Femur (tissue), 1 donor: Measurements from ENCODE around the gene PRR14L.
A peak's percentile ranks its signal among the peaks of the same experiment; 100 is the strongest.
"Not testable (repeated sequence)": the region's sequence is repeated elsewhere in the genome, so short reads cannot be mapped to it uniquely, and the experiment has no call there.

Experiments used
- DNase-seq: peaks from one replicate; pipeline ENCODE4 v3.0.0-alpha.2; 2017

PRR14L gene

GRCh38 chr22:31749636-31750364, at the start of gene PRR14L:
PRR14L (minus strand) TSS chr22:31750132; CDS start chr22:31738860, 11,272 bp downstream.
- peak; percentile 99 for DNase-seq

DNA sequence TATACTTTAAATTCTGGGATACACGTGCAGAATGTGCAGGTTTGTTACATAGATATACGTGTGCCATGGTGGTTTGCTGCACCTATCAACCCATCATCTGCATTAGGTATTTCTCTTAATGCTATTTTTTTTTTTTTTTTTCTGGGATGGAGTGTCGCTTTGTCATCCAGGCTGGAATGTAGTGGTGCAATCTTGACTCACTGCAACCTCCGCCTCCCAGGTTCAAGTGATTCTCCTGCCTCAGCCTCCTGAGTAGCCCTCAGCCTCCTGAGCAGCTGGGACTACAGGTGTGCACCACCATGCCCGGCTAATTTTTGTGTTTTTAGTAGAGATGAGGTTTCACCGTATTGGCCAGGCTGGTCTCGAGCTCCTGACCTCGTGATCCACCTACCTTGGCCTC, 49.4 kb upstream of the PRR14L start:
- DNase-seq: not testable (repeated sequence)

GRCh38 chr22:31790240-31790639, 40.3 kb upstream of the PRR14L start:
- DNase-seq: no peak

- no peak for DNase-seq
These were observed 39.9 kb upstream of the PRR14L start for GRCh38 chr22:31789803-31790202.

DNA sequence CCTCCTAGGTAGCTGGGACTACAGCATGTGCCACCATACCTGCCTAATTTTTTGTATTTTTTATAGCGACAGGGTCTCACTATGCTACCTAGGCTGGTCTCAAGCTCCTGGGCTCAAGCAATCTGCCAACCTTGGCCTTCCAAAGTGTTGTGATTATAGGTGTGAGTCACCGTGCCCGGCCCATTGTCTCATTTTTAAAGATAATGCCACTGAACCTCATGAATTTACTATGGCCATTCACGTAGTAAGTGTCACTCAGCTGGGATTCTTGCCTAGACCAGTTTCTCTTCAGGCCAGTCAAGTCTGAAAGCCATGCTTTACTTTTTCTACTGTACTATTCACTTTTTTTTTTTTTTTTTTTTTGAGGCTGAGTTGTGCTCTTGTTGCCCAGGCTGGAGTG, 26.3 kb upstream of the PRR14L start:
- no peak for DNase-seq

GRCh38 chr22:31773416-31773815, 23.5 kb upstream of the PRR14L start:
- no peak for DNase-seq

DNA sequence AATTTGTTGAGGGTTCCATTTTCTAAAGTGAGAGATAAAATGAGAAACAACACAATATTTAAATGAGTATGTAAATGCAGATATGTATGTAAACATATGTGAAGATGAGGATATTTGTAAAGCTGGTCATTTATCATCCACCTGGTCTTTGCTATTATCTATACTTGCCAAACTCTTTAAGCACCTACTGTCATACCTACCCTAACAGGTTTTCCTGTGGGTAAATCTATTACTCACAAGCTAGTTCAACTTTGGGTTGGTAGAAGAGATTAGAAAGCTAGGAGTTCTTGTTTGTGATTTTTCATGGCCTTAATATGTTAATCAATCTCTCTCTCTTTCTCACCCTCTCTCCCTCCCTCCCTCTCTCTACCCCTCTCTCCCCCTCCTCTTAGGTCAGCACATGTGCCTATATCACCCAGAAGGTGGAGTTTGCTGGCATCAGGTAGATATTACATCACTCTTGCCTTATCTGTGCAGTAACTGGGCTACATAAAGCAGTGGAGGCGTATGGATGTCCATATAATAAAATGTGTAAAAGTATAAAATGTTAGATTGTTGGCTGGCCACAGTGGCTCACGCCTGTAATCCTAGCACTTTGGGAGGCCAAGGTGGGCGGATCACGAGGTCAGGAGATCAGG, 18.6 kb upstream of the PRR14L start:
- no peak for DNase-seq

- no peak for DNase-seq
These were observed 14.9 kb upstream of the PRR14L start for GRCh38 chr22:31764785-31765184.

DNA sequence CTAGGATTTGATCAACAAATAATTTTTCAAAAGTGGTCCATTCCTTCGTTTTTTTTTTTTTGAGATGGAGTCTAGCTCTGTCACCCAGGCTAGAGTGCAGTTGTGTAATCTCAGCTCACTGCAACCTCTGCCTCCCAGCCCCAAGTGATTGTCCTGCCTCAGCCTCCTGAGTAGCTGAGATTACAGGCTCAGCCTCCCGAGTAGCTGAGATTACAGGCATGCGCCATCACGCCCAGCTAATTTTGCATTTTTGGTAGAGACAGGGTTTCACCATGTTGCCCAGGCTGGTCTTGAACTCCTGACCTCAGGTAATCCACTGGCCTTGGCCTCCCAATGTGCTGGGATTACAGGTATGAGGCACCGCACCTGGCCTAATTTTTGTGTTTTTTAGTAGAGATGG, 8.9 kb upstream of the PRR14L start:
- DNase-seq: not testable (repeated sequence)

DNA sequence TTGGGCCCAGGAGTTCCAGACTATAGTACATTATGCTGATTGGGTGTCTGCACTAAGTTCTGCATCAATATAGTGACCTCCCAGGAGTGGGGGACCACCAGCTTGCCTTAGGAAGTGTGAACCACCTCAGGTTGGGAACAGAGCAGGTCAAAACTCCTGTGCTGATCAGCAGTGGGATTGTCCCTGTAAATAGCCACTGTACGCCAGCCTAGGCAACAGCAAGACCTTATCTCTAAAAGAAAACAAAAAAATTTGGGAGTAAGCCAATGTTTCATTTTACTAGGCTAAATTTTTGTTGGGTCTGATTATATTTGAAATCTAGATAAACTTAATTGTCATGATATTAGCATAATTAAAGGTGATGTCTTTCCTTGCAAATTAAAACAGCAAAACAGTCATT, 7.3 kb upstream of the PRR14L start:
- no peak for DNase-seq

DNA sequence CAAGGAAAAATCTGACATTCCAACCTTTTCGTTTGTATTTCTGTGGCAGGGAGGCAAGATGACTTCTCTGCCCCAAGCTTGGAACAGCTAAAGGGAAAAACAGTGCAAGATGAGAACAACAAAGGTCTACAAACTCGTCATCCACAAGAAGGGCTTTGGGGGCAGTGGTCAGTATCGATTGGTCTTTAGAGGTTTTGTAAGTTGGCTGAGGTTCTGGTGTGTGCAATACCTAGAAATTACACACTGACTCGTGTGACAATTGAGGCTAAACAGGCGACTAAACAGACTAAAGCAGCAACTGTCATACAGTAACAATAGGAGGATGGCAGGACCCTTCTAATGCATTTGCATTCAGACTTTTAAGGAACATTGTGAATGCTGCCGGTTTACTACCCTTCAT, 4.9 kb upstream of the PRR14L start:
- no peak for DNase-seq

DNA sequence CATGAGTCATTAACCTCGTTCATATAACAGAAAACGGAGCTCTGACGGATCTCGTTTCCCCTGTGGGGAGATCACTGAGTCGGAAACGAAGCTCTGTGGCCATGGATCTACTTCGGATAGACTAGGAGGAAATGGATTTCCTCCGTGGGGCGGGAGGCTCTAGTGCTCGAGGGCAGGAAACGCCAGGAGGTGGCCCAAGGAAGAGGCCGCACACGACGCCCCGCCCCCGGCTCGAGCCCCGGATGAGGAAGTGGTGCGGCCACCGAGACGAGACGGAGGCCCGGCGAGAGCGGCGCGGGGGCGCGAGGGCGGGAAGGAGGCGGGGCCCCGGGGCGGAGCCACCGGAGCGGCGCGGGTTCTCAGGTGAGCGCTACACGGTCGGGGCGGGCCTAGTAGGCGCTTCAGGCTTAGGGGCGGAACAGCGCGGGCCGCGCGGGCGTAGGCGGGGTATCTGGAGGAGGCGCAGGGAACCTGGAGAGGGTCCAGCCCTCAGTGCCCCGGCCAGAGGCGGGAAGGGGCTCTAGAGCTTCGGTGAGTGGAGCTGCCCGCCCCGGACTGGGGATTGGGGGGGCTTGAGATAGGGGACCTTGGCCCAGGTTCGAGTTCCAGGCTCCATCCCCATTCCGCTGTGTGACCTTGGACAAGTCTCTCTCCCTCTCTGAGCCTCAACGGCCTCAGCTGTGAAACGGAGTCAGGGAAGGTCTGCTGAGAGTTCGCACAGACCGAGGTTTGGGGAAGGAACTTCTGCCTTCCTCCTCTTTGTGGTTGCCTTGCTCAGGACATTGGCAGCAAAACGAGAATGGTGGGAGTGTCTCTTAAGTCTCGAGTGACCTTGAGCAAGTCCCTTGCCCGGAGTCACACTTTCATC, 3.9 kb upstream of the PRR14L start, which contains the start of gene DEPDC5:
Gene DEPDC5 (plus strand): TSS at position 386 of the 868 bp plus-strand sequence. CDS start 903 bp downstream, outside the sequence.
- peak; percentile 97 for DNase-seq

DNA sequence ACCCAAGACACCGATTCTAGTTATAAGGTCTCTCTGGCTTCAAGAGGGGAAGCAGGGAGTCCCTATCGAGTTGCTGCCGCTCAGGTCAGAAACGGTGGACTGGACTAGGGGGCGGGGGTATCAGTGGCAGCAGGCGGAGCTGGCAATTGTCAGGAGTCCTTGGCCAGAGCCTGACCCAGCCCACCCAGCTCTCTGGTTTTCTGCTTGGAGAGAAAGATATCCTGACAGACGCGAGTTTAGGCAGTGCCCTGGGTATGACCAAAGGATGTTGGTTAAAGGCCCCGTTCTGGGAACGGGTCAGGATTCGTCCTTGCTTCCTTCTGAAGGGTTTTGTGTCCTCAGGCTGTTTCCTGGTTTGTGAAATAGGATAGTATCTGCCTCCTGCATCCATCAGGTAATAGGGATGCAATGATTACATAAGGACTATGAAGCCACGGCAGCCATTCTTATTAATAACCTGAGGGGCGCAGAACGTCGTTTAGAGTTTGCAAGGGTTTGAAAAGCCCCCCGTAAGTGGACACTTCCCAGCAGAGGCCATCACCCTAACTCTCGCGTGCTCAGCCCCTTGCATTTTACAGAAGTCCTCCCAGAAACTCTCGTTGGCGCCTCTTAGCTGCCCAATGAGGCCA, 3.2 kb upstream of the PRR14L start:
- DNase-seq: peak; percentile 70

- DNase-seq: no peak
These were observed 2.3 kb upstream of the PRR14L start for GRCh38 chr22:31752096-31752847.

GRCh38 chr22:31750365-31751284, 693 bp upstream of the PRR14L start:
- no peak for DNase-seq

DNA sequence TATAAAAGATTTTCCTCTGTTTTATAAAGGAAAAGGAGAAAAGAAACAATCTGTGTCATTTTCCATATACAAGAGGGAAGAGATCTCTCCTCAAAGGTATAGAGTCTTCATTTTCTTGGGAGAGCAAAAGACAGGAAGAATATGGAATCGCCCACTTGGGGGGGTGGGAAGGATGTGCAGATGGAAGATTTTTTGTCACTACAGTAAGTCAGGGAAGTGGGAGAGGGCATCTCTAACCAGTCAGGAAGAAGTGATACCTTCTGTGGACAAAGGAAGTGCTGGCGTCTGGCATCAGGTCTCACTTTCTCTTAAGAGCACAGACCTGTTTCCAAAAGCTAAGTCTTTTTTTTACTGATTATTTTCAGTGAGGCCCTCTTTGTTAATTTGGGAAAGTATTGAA, 1.4 kb downstream of the PRR14L start:
- DNase-seq: no peak

GRCh38 chr22:31747441-31747840, 2.5 kb downstream of the PRR14L start:
- DNase-seq: no peak

DNA sequence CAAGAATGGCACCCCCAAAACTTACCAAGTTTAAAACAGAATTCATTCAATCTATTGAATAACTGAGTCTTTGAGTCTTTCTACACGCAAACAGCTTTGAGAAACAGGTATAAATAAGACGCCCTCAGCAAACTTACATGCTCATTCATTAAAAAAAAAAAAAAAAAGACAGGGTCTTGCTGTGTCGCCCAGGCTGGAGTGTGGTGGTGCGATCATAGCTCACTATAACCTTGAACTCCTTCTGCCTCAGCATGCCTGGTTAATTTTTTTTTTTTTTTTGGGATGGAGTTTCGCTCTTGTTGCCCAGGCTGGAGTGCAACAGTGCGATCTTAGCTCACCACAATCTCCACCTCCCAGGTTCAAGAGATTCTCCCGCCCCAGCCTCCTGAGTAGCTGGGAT, 6.1 kb downstream of the PRR14L start:
- no peak for DNase-seq

DNA sequence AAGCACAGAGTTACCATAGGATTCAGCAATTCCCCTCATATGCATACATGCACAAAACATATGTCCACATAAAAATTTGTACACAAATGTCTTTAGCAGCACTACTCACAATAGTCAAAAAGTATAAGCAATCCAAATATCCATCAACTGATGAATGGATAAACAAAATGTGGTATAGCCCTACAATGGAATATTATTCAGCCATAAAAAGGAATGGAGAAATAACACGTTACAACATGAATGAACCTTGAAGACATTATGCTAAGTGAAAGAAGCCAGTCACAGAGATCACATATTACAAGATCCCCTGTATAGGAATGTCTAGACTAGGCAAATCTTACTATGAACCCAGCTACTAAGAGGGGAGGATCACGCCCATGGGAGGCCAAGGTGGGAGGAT, 7.2 kb downstream of the PRR14L start:
- DNase-seq: no peak

GRCh38 chr22:31742115-31742514, 7.8 kb downstream of the PRR14L start:
- no peak for DNase-seq

- not testable (repeated sequence) for DNase-seq
These were observed 9.6 kb downstream of the PRR14L start for GRCh38 chr22:31740314-31740713.
